K562 (cell line): ENCODE results near the gene BTNL8. TPM values are rescaled to one million over a fixed set of nuclear protein-coding genes. Genes with fewer than 3 reads are reported as not detected.

ENCODE experiments used
- BDP1 ChIP-seq: IDR thresholded peaks from 3 replicates; pipeline ENCODE4 v1.6.1; 2011; ENCODE audit not compliant: insufficient read length, insufficient read depth
- CBFA2T2 ChIP-seq: fragments of 450-650 bp; conservative IDR thresholded peaks from 2 replicates; pipeline ENCODE4 v1.6.1; 2017; ENCODE audit warnings: mild to moderate bottlenecking
- DACH1 ChIP-seq: fragments of 450-650 bp; IDR thresholded peaks from 2 replicates; pipeline ENCODE4 v1.6.1; 2018; ENCODE audit not compliant: partially characterized antibody
- DIDO1 ChIP-seq: fragments of 450-650 bp; IDR thresholded peaks from 2 replicates; pipeline ENCODE4 v1.6.1; 2016; ENCODE audit warnings: low read depth, missing biosample characterization, missing genetic modification characterization
- DLX4 ChIP-seq: fragments of 250-450 bp; sonication (Bioruptor Pico); IDR thresholded peaks from 2 replicates; pipeline ENCODE4 v1.6.1; 2021; ENCODE audit warnings: mild to moderate bottlenecking
- ELF1 ChIP-seq: fragments of 200-800 bp; sonication (Bioruptor generic); IDR thresholded peaks from 2 replicates; pipeline ENCODE4 v1.6.1; 2016; ENCODE audit warnings: missing genetic modification characterization, missing compliant biosample characterization
- FIP1L1 ChIP-seq: fragments of 200-400 bp; formaldehyde crosslinking; IDR thresholded peaks from 2 replicates; pipeline ENCODE4 v1.6.1; 2018; ENCODE audit warnings: mild to moderate bottlenecking, low read depth, low read length; ENCODE audit not compliant: poor library complexity, severe bottlenecking
- HMG20A ChIP-seq: fragments of 450-650 bp; formaldehyde crosslinking; conservative IDR thresholded peaks from 2 replicates; pipeline ENCODE4 v1.4.0; 2020; ENCODE audit warnings: mild to moderate bottlenecking, mixed read lengths
- KLF13 ChIP-seq: fragments of 450-650 bp; IDR thresholded peaks from 2 replicates; pipeline ENCODE4 v1.6.1; 2016; ENCODE audit warnings: missing genetic modification characterization, low read depth, mild to moderate bottlenecking, missing compliant biosample characterization, moderate library complexity, borderline replicate concordance
- MAFF ChIP-seq: IDR thresholded peaks from 2 replicates; pipeline ENCODE4 v1.6.1; 2012; ENCODE audit warnings: low read length, improper control_type of control experiment
- MCM2 ChIP-seq: fragments of 450-650 bp; IDR thresholded peaks from 2 replicates; pipeline ENCODE4 v1.6.1; 2017; ENCODE audit warnings: low read depth, mild to moderate bottlenecking
- NFE2 ChIP-seq: IDR thresholded peaks from 2 replicates; pipeline ENCODE4 v1.6.1; 2014; ENCODE audit warnings: antibody characterized with exemption, low read depth
- PCBP1 ChIP-seq: fragments of 200-400 bp; formaldehyde crosslinking; IDR thresholded peaks from 2 replicates; pipeline ENCODE4 v1.6.1; 2018; ENCODE audit warnings: mild to moderate bottlenecking, low read depth, low read length; ENCODE audit not compliant: poor library complexity, severe bottlenecking
- PKNOX1 ChIP-seq: fragments of 450-650 bp; IDR thresholded peaks from 2 replicates; pipeline ENCODE4 v1.6.1; 2016
- POLR3A ChIP-seq: IDR thresholded peaks from 2 replicates; pipeline ENCODE4 v1.6.1; 2011; ENCODE audit warnings: borderline replicate concordance, mild to moderate bottlenecking, moderate library complexity; ENCODE audit not compliant: insufficient read length, insufficient read depth; ENCODE audit errors: extremely low read depth
- PURB ChIP-seq: sonication (generic); formaldehyde crosslinking; IDR thresholded peaks from 2 replicates; pipeline ENCODE4 v1.9.0; 2021; ENCODE audit warnings: low read depth, mild to moderate bottlenecking, missing genetic modification reagents
- ZBTB34 ChIP-seq: fragments of 250-450 bp; sonication (Bioruptor Pico); IDR thresholded peaks from 2 replicates; pipeline ENCODE4 v1.8.0; 2021; ENCODE audit warnings: mild to moderate bottlenecking, moderate library complexity
- ZNF121 ChIP-seq: sonication (generic); formaldehyde crosslinking; conservative IDR thresholded peaks from 2 replicates; pipeline ENCODE4 v1.8.0; 2022; ENCODE audit warnings: missing genetic modification reagents
- ZNF282 ChIP-seq: sonication (generic); formaldehyde crosslinking; IDR thresholded peaks from 2 replicates; pipeline ENCODE4 v1.8.1; 2023; ENCODE audit warnings: missing genetic modification reagents
- ZNF408 ChIP-seq: fragments of 250-450 bp; sonication (Bioruptor Pico); IDR thresholded peaks from 2 replicates; pipeline ENCODE4 v1.4.0; 2020; ENCODE audit warnings: low read depth, mild to moderate bottlenecking, moderate library complexity
- ZNF584 ChIP-seq: fragments of 200-800 bp; sonication (Bioruptor generic); IDR thresholded peaks from 2 replicates; pipeline ENCODE4 v1.6.1; 2016; ENCODE audit warnings: low read depth, mild to moderate bottlenecking, missing genetic modification characterization, missing compliant biosample characterization
- ZNF668 ChIP-seq: fragments of 250-450 bp; sonication (Bioruptor Pico); IDR thresholded peaks from 2 replicates; pipeline ENCODE4 v1.8.0; 2022; ENCODE audit warnings: mild to moderate bottlenecking, inconsistent platforms
- ZNF699 ChIP-seq: fragments of 250-450 bp; sonication (Bioruptor Pico); IDR thresholded peaks from 2 replicates; pipeline ENCODE4 v1.8.0; 2021; ENCODE audit warnings: mild to moderate bottlenecking, moderate library complexity; ENCODE audit not compliant: insufficient replicate concordance
- ZNF717 ChIP-seq: fragments of 250-450 bp; sonication (Bioruptor Pico); IDR thresholded peaks from 2 replicates; pipeline ENCODE4 v1.5.0; 2021
- polyA plus RNA-seq, 8 experiments: library from polyadenylated mRNA; depleted of rRNA in 4 of 8; stranded (reverse) in 5 of 8; unstranded in 3 of 8; fragments of >200 nt; fragmentation: Nextera tagmentation in 2 of 8; fragmentation: Illumina TruSeq in 1 of 8; extraction: Ambion mirVana in 2 of 8; extraction: Trizol in 1 of 8; gene quantifications; 2 replicates each; pipeline versions ENCODE4 v1.2.1 to v1.2.3, GENCODE V29; 2011 to 2014; ENCODE audit warnings: inconsistent platforms in 1 of 8, missing spikeins in 1 of 8
- total RNA-seq, 7 experiments: library from RNA; depleted of rRNA in 6 of 7; stranded (reverse); fragments of >200 nt in 6 of 7; fragmentation: Illumina TruSeq in 2 of 7; extraction: Trizol in 2 of 7; gene quantifications; 2 replicates each; pipeline versions ENCODE4 v1.2.1 to v1.2.3, GENCODE V29; 2011 to 2021; ENCODE audit warnings: low replicate concordance in 1 of 7

BTNL8 gene
- total and polyA plus RNA-seq, 9 of the 15 experiments (the other 6 are each of a cell fraction or from before 2014, with no cell fraction given) = 0.04 to 0.18 (median 0.07) TPM; not detected in 6

GRCh38 chr5:180873615-180874520 lies 25.1 kb upstream of the BTNL8 start (continued):
- 0 out of 2 replicates have a peak, but pooled peaks have one; percentile 46 for TF ChIP-seq ELF1 (tag)
- TF ChIP-seq ZNF121 (CRISPR knock-in tag) = no peak
- TF ChIP-seq HMG20A (CRISPR knock-in tag) = no peak
- no peak for TF ChIP-seq ZNF282
- no peak for TF ChIP-seq CBFA2T2
- TF ChIP-seq POLR3A = no peak
- TF ChIP-seq DLX4 (CRISPR knock-in tag) = no peak
- TF ChIP-seq PKNOX1 = peak; percentile 65; the same call in 1 of the 2 replicates
- peak; percentile 99 for TF ChIP-seq NFE2
- no peak for TF ChIP-seq FIP1L1
- no peak for TF ChIP-seq KLF13 (tag)
- no peak for TF ChIP-seq ZNF699
- TF ChIP-seq ZNF584 (CRISPR knock-in tag) = peak; percentile 81; the same call in 1 of the 2 replicates
- TF ChIP-seq ZBTB34 (CRISPR knock-in tag) = peak; percentile 65; the same call in 1 of the 2 replicates
- TF ChIP-seq ZNF717 (CRISPR knock-in tag) = no peak
- TF ChIP-seq PCBP1 = no peak
- no peak for TF ChIP-seq PURB (CRISPR knock-in tag)
- peak; percentile 56 for TF ChIP-seq DACH1
- no peak for TF ChIP-seq MCM2
- no peak for TF ChIP-seq DIDO1 (tag)
- no peak for TF ChIP-seq ZNF408 (CRISPR knock-in tag)
- TF ChIP-seq ZNF668 (CRISPR knock-in tag) = no peak
- TF ChIP-seq MAFF = peak; percentile 96
- no peak for TF ChIP-seq BDP1
